SU-DHL-6 (cell line): ENCODE measurements around the gene RGS8.

Experiments used
- H2AFZ ChIP-seq: fragments of 200-600 bp; sonication (generic); 2 replicates; pipeline ENCODE4 v1.6.1; 2014; ENCODE audit warnings: low read depth, mild to moderate bottlenecking, moderate library complexity, mixed read lengths, antibody characterized with exemption, low read length; ENCODE audit not compliant: severe bottlenecking
- H3F3A ChIP-seq: fragments of 200-600 bp; shearing (Covaris generic); 2 replicates; pipeline ENCODE4 v1.6.0; 2016; ENCODE audit warnings: antibody characterized with exemption, mild to moderate bottlenecking; ENCODE audit not compliant: insufficient read depth
- H3K27ac ChIP-seq: fragments of 200-600 bp; sonication (generic); 2 replicates; pipeline ENCODE4 v1.5.1; 2016; ENCODE audit warnings: low read depth, mild to moderate bottlenecking, low read length, moderate library complexity, mixed read lengths
- H3K27me3 ChIP-seq: fragments of 200-600 bp; sonication (generic), shearing (Covaris generic); 2 replicates; pipeline ENCODE4 v1.6.0; 2014; ENCODE audit warnings: mild to moderate bottlenecking, low read length
- H3K36me3 ChIP-seq: fragments of 200-600 bp; sonication (generic); 2 replicates; pipeline ENCODE4 v1.6.1; 2014; ENCODE audit warnings: mild to moderate bottlenecking, low read length, mixed read lengths
- H3K4me2 ChIP-seq: fragments of 300-600, 200-600 bp; shearing (Covaris generic), sonication (generic); 2 replicates; pipeline ENCODE4 v1.6.0; 2014; ENCODE audit warnings: low read length, low read depth, mild to moderate bottlenecking; ENCODE audit not compliant: poor library complexity, severe bottlenecking
- H3K4me3 ChIP-seq: fragments of 200-600 bp; sonication (generic); 2 replicates; pipeline ENCODE4 v1.5.1; 2014; ENCODE audit warnings: antibody characterized with exemption, low read length, mild to moderate bottlenecking, mixed read lengths; ENCODE audit not compliant: insufficient read depth, poor library complexity, severe bottlenecking
- H3K79me2 ChIP-seq: fragments of 200-600 bp; sonication (generic); 2 replicates; pipeline ENCODE4 v1.6.1; 2014; ENCODE audit warnings: mild to moderate bottlenecking, low read length, moderate library complexity; ENCODE audit not compliant: insufficient read depth
- H3K9ac ChIP-seq: fragments of 200-600 bp; sonication (generic); 2 replicates; pipeline ENCODE4 v1.7.0; 2014; ENCODE audit warnings: mild to moderate bottlenecking, low read length
- H3K9me2 ChIP-seq: fragments of 200-600 bp; sonication (generic); replicated peaks from 2 replicates; pipeline ENCODE4 v1.6.1; 2014; ENCODE audit warnings: low read length; ENCODE audit not compliant: insufficient read depth
- H3K9me3 ChIP-seq: fragments of 200-600 bp; sonication (generic); 2 replicates; pipeline ENCODE4 v1.6.1; 2014; ENCODE audit warnings: low read length, mixed read lengths; ENCODE audit not compliant: insufficient read depth
- H4K20me1 ChIP-seq: fragments of 200-600 bp; sonication (generic); 2 replicates; pipeline ENCODE4 v1.6.1; 2014; ENCODE audit warnings: low read depth, mild to moderate bottlenecking, antibody characterized with exemption, low read length, moderate library complexity, mixed read lengths
- EZH2phosphoT487 ChIP-seq: fragments of 200-600 bp; sonication (generic), shearing (Covaris generic); conservative IDR thresholded peaks from 2 replicates; pipeline ENCODE4 v1.6.1; 2018; ENCODE audit warnings: mild to moderate bottlenecking, antibody characterized with exemption, low read length, moderate library complexity, mixed read lengths
- TF ChIP-seq, protein P1 (sequence below): fragments of 200-600 bp; sonication (generic); IDR thresholded peaks from one replicate; pipeline ENCODE4 v1.5.1; 2017; ENCODE audit warnings: antibody characterized with exemption, mild to moderate bottlenecking, low read length, moderate library complexity; ENCODE audit not compliant: insufficient read depth, poor library complexity, severe bottlenecking

Gene RGS8

DNA sequence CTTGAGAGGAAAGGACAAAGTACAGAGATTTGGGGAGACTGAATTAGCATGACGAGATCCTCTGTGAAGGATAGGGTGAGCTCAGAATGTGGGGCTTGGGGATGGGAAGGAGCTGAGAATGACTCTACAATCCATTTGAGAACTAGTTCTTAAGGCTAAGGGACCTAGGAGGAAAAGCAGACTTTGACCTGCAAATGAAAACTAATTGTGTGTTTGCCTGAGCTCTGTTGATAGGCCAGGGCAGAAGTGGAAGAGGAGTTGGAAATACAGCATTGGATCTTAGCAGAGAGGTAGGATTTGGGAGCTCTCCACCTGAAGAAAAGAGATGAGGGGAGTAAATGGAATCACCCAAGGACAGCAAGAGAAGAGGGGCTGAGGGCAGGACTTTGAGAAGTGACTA lies 2.1 kb upstream of the RGS8 start:
- Histone ChIP-seq H3K4me2 (no peak overlapping the region), H3K27me3 (no peaks in the 10 kb centered on the region), H3K9me3 (peaks cover 6% of the 10 kb centered on the region; the same call in 1 of the 2 replicates), H2AFZ (no peak overlapping the region), H4K20me1 (no peaks in the 10 kb centered on the region), H3K36me3 (peaks cover 5% of the 10 kb centered on the region; the same call in 1 of the 2 replicates), H3F3A (no peaks in the 10 kb centered on the region), H3K9ac (no peak overlapping the region), H3K4me3 (no peak overlapping the region), H3K79me2 (no peaks in the 10 kb centered on the region), H3K27ac (no peak overlapping the region), H3K9me2 (no peaks in the 10 kb centered on the region)
- TF ChIP-seq, protein P1, sequence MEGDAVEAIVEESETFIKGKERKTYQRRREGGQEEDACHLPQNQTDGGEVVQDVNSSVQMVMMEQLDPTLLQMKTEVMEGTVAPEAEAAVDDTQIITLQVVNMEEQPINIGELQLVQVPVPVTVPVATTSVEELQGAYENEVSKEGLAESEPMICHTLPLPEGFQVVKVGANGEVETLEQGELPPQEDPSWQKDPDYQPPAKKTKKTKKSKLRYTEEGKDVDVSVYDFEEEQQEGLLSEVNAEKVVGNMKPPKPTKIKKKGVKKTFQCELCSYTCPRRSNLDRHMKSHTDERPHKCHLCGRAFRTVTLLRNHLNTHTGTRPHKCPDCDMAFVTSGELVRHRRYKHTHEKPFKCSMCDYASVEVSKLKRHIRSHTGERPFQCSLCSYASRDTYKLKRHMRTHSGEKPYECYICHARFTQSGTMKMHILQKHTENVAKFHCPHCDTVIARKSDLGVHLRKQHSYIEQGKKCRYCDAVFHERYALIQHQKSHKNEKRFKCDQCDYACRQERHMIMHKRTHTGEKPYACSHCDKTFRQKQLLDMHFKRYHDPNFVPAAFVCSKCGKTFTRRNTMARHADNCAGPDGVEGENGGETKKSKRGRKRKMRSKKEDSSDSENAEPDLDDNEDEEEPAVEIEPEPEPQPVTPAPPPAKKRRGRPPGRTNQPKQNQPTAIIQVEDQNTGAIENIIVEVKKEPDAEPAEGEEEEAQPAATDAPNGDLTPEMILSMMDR = no peak
- TF ChIP-seq EZH2phosphoT487 = no peak

GRCh38 chr1:182685215-182685614 lies 828 bp upstream of the RGS8 start:
- no peak overlapping the region for H3K4me3 ChIP-seq
- no peaks in the 10 kb centered on the region for H3K9me2 ChIP-seq
- H3K9me3 ChIP-seq = no peaks in the 10 kb centered on the region
- H3K9ac ChIP-seq = no peak overlapping the region
- no peak overlapping the region for H3K27ac ChIP-seq
- H3F3A ChIP-seq = no peaks in the 10 kb centered on the region
- H3K27me3 ChIP-seq = no peaks in the 10 kb centered on the region
- H4K20me1 ChIP-seq = no peaks in the 10 kb centered on the region
- H3K79me2 ChIP-seq = no peaks in the 10 kb centered on the region
- H3K36me3 ChIP-seq = no peaks in the 10 kb centered on the region
- no peak for TF ChIP-seq EZH2phosphoT487
- TF ChIP-seq, protein P1 = no peak
- H2AFZ ChIP-seq = no peak overlapping the region
- H3K4me2 ChIP-seq = no peak overlapping the region

DNA sequence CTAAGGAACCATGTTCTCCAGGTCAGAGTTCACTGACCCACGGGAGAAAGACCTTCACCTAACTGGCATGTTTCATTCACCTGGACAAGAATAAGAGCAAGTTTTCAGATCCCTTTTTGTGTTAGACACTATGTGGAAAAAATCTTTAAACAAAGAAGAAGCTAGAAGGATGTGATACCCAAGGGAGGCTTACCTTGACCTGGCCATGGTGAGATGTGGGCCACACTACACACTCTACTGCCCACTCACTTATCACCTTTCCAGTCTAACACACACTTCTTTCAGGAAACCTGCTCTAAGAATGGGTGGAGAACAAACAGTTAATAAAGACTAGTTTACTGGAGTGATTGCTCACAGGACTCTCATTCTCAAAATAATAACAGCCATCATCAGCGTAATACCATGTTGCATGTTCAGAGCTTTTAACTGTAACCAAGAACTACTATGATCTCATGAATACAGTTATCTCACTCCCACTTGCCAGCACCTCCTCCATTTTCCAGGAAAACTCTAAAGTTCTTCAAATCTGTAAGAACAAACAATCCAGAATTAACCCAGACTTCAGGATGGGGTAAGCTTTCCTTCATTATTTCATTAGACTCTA lies 1.4 kb downstream of the RGS8 start:
- no peaks in the 10 kb centered on the region for H3K9me3 ChIP-seq
- no peaks in the 10 kb centered on the region for H3K79me2 ChIP-seq
- no peak overlapping the region for H3K4me2 ChIP-seq
- no peak overlapping the region for H3K27ac ChIP-seq
- H3K4me3 ChIP-seq = no peak overlapping the region
- no peaks in the 10 kb centered on the region for H4K20me1 ChIP-seq
- no peaks in the 10 kb centered on the region for H3K36me3 ChIP-seq
- no peaks in the 10 kb centered on the region for H3K27me3 ChIP-seq
- H3K9me2 ChIP-seq = no peaks in the 10 kb centered on the region
- no peak overlapping the region for H3K9ac ChIP-seq
- TF ChIP-seq, protein P1 = no peak
- TF ChIP-seq EZH2phosphoT487 = no peak
- no peak overlapping the region for H2AFZ ChIP-seq
- H3F3A ChIP-seq = peaks cover 2% of the 10 kb centered on the region; the same call in 1 of the 2 replicates
